Progenitor cell of endocrine pancreas (in vitro differentiated cells): ENCODE measurements around the gene PTPRD. TPM values are rescaled to one million over a fixed set of nuclear protein-coding genes. Genes with fewer than 3 reads are reported as not detected.

ENCODE experiments used
- DNase-seq: peaks from one replicate; pipeline ENCODE4 v3.0.0; 2021; ENCODE audit warnings: low spot score; ENCODE audit not compliant: unreplicated experiment
- H3K27ac Mint-ChIP-seq: 2 replicates; pipeline ENCODE4 v1.8.0; 2021; ENCODE audit warnings: mild to moderate bottlenecking, moderate library complexity, mixed read lengths
- H3K27me3 Mint-ChIP-seq: 2 replicates; pipeline ENCODE4 v1.8.0; 2021; ENCODE audit warnings: mixed read lengths
- H3K36me3 Mint-ChIP-seq: 2 replicates; pipeline ENCODE4 v1.8.0; 2022; ENCODE audit warnings: mixed read lengths; ENCODE audit not compliant: insufficient read depth
- H3K4me1 Mint-ChIP-seq: 2 replicates; pipeline ENCODE4 v1.8.0; 2021; ENCODE audit warnings: low read depth, mixed read lengths
- H3K4me3 Mint-ChIP-seq: 2 replicates; pipeline ENCODE4 v1.8.0; 2021; ENCODE audit warnings: low read depth, mild to moderate bottlenecking, moderate library complexity, mixed read lengths
- H3K9me3 Mint-ChIP-seq: 2 replicates; pipeline ENCODE4 v1.8.0; 2021; ENCODE audit warnings: low read depth, mixed read lengths
- total RNA-seq: library from RNA; stranded (reverse); gene quantifications from 2 replicates; pipeline ENCODE4 v1.2.1, GENCODE V29; 2021
- TF ChIP-seq, protein P1 (sequence below): fragments of 200-600 bp; sonication (generic); IDR thresholded peaks from one replicate; pipeline ENCODE4 v1.5.0; 2021; ENCODE audit warnings: antibody characterized with exemption, mild to moderate bottlenecking; ENCODE audit not compliant: unreplicated experiment

PTPRD gene
- total RNA-seq, 1 donor from 2014 or later = 124 TPM

DNA sequence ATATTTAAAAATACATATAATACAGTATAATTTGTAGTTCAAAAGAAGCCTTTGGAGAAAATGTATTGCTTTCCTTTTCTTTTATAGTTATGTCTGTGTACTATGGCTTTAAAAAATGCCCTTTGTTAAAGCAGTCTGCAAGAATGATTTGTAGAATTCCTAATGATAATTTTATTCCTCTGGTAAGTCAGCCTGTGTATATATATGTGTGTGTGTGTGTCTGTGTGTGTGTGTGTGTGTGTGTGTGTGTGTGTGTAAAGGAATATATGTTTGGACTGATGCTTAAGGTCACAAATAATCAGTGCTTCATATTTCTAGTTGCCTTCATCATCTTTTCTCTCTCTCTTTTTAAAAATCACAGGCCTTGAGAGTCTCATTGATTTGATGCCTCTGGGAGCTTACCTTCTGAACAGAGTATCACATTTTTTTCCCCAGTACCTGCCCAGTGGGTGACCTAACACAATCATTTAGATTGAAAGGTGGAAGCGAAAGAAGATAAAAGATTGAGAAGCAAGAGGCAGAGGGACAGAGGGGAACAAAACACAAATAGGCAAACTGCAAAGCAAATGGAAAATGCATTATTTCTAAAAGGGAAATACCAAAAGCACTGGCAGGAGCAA is 2104.0 kb downstream of the PTPRD start:
- TF ChIP-seq, protein P1, sequence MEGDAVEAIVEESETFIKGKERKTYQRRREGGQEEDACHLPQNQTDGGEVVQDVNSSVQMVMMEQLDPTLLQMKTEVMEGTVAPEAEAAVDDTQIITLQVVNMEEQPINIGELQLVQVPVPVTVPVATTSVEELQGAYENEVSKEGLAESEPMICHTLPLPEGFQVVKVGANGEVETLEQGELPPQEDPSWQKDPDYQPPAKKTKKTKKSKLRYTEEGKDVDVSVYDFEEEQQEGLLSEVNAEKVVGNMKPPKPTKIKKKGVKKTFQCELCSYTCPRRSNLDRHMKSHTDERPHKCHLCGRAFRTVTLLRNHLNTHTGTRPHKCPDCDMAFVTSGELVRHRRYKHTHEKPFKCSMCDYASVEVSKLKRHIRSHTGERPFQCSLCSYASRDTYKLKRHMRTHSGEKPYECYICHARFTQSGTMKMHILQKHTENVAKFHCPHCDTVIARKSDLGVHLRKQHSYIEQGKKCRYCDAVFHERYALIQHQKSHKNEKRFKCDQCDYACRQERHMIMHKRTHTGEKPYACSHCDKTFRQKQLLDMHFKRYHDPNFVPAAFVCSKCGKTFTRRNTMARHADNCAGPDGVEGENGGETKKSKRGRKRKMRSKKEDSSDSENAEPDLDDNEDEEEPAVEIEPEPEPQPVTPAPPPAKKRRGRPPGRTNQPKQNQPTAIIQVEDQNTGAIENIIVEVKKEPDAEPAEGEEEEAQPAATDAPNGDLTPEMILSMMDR = no peak

DNA sequence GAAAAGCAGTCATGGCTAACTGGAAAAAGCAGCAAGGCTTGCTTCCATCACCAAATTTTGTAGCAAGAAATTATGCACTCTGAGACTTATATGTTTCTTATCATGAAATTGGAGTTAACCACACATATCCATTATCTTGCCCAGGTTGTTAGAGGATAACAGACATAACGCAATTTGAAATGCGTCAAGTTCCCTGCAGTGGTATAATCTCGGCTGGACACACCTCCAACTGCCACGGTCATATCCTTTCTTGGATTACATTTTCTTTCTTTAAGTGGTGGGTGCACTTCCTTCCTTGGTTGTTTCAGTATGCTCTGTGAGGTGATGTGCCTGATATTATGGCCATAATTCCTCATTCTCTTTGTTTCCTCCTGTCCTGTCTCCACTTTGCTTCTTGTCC is 2118.2 kb downstream of the PTPRD start:
- no peak overlapping the region for H3K27ac Mint-ChIP-seq
- no peaks in the 10 kb centered on the region for H3K9me3 Mint-ChIP-seq
- no peak overlapping the region for H3K4me3 Mint-ChIP-seq
- no peak for DNase-seq
- TF ChIP-seq, protein P1 = no peak
- peaks cover 4% of the 10 kb centered on the region for H3K4me1 Mint-ChIP-seq
- no peaks in the 10 kb centered on the region for H3K27me3 Mint-ChIP-seq
- H3K36me3 Mint-ChIP-seq = peaks cover 18% of the 10 kb centered on the region

More for the DNA sequence above, 2104.0 kb downstream of the PTPRD start:
- DNase-seq = no peak
- Mint-ChIP-seq H3K27ac (no peak overlapping the region), H3K9me3 (no peaks in the 10 kb centered on the region), H3K36me3 (peaks cover 3% of the 10 kb centered on the region), H3K27me3 (no peaks in the 10 kb centered on the region), H3K4me1 (peaks cover 11% of the 10 kb centered on the region), H3K4me3 (no peak overlapping the region)

DNA sequence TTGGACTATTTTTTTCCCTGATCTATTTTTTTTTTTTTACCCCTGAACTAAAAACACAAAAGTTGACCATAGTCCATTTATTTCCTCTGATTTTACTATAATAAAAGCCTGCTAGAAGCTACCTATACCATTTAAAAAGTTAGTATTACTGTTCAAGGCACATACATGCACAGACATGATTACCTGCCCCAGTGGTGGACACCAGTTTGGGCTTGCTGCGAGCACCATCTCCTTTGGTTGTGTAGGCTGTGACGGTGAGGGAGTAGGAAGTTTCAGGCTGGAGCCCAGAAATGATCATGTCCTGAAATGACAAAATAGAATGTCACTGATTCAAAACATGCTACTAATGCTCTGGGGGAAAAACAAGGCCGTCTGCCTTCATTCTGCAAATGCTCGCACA is 2120.1 kb downstream of the PTPRD start:
- H3K4me3 Mint-ChIP-seq = no peak overlapping the region
- TF ChIP-seq, protein P1 = no peak
- H3K27ac Mint-ChIP-seq = no peak overlapping the region
- H3K9me3 Mint-ChIP-seq = no peaks in the 10 kb centered on the region
- H3K36me3 Mint-ChIP-seq = peaks cover 10% of the 10 kb centered on the region
- no peak for DNase-seq
- peaks cover 4% of the 10 kb centered on the region for H3K4me1 Mint-ChIP-seq
- H3K27me3 Mint-ChIP-seq = no peaks in the 10 kb centered on the region

GRCh38 chr9:8492024-8492423 is 2120.8 kb downstream of the PTPRD start:
- Mint-ChIP-seq H3K4me1 (peaks cover 4% of the 10 kb centered on the region), H3K36me3 (peaks cover 11% of the 10 kb centered on the region), H3K27me3 (no peaks in the 10 kb centered on the region), H3K4me3 (no peak overlapping the region), H3K9me3 (no peaks in the 10 kb centered on the region), H3K27ac (no peak overlapping the region)
- DNase-seq = no peak
- TF ChIP-seq, protein P1 = no peak

GRCh38 chr9:8491563-8491962 is 2121.2 kb downstream of the PTPRD start:
- TF ChIP-seq, protein P1 = no peak
- no peak for DNase-seq
- H3K9me3 Mint-ChIP-seq = no peaks in the 10 kb centered on the region
- H3K27me3 Mint-ChIP-seq = no peaks in the 10 kb centered on the region
- H3K27ac Mint-ChIP-seq = no peak overlapping the region
- H3K4me1 Mint-ChIP-seq = peaks cover 4% of the 10 kb centered on the region
- H3K4me3 Mint-ChIP-seq = no peak overlapping the region
- peaks cover 11% of the 10 kb centered on the region for H3K36me3 Mint-ChIP-seq
